Measurements from ENCODE around the gene PPP4C.

- no peak for TF ChIP-seq POLR2A (IDR thresholded peaks at IDR 0.05)
- TF ChIP-seq CTCF (IDR thresholded peaks at IDR 0.05): no peak
These were observed 14.8 kb upstream of the PPP4C start for GRCh38 chr16:30060836-30061554.

Data from body of pancreas (tissue), 4 donors.